NCI-H128 (cell line): ENCODE measurements around the gene EDEM2.
"Not testable (repeated sequence)": the region's sequence is repeated elsewhere in the genome, so short reads cannot be mapped to it uniquely, and the experiment has no call there.

Experiments used
- DNase-seq: peaks from one replicate; lab custom pipeline; 2025; ENCODE audit not compliant: unreplicated experiment; lab: John Stamatoyannopoulos, UW

EDEM2 gene

DNA sequence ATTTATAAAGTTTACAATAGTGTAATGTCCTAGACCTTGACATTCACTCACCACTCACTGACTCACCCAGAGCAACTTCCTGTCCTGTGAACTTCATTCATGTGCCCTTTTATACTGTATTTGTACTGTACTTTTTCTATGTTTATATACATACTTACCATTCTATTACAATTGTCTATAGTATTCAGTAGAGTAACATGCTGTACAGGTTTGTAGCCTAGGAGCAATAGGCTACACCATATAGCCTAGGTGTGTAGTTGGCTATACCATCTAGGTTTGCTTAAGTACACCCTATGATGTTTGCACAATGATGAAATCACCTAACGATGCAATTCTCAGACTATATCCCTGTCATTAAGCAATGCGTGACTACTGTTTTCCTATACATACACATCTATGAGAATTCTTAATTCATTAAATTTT lies 17.5 kb downstream of the EDEM2 start:
- no peak for DNase-seq

- DNase-seq, result no peak
These were observed 21.4 kb downstream of the EDEM2 start for GRCh38 chr20:35125753-35126152.

GRCh38 chr20:35122756-35123405 lies 24.3 kb downstream of the EDEM2 start:
- no peak for DNase-seq

- no peak for DNase-seq
These were observed 25.9 kb downstream of the EDEM2 start for GRCh38 chr20:35121186-35121585.

DNA sequence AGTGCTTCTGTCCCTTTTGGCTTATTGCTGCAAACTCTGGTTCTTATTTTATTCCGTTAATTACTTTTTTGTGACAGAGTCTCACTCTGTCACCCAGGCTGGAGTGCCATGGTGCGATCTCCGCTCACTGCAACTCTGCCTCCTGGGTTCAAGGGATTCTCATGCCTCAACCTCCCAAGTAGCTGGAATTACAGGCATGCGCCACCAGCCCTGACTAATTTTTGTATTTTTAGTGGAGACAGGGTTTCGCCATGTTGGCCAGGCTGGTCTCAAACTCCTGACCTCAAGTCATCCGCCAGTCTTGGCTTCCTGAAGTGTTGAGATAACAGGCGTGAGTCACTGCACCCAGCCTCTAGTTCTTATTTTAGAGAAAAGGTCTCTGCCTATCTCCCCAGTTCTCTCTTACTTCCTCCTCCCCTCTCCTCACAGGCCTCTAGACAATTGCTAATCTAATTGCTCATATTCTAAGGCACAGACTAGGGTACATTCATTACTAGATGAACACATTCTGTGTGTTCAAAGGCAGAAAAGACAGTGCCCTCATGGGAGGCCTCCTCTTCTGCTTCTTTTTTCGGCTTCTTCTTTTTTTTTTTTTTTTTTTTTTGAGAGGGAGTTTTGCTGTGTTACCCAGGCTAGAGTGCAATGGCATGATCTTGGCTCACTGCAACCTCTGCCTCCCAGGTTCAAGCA lies 27.0 kb downstream of the EDEM2 start:
- DNase-seq, result no peak

DNA sequence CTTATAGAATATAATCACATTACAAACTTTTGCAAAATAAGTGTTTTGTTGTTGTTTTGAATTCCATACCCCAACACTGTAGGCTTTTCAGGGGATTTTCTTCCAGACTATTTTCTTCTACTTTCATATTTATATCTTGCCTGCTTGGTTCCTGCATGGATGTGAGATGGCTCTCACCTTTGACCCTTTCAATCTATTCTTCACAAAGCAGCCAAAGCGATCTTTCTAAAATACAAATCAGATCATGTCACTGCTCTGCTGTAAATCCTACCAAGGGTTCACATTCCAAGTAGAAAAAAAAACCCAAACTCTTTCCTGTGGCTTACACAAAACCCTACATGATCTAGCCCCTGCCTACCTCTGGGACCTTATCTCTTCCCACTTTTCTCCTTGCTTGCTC lies 29.5 kb downstream of the EDEM2 start:
- no peak for DNase-seq

DNA sequence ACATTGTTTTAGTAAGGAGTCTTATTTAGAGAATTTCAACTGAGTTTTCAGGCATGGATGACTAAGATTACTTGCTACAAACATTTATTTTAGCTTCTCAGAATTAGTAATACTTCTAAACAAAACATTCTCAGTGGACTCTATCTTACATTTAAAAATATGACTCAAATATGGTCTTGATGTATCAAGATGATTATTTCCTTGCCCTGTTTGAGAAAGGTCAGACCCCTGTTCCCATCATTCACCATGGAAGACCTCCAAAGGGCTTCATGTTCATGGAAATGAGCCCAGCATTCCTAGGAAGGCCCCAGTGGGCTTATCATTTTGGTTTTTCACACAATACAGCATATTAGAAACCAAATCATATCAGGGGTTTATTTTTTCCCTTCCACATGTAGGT lies 29.9 kb downstream of the EDEM2 start:
- no peak for DNase-seq

- DNase-seq, result no peak
These were observed 30.9 kb downstream of the EDEM2 start for GRCh38 chr20:35116258-35116657.

DNA sequence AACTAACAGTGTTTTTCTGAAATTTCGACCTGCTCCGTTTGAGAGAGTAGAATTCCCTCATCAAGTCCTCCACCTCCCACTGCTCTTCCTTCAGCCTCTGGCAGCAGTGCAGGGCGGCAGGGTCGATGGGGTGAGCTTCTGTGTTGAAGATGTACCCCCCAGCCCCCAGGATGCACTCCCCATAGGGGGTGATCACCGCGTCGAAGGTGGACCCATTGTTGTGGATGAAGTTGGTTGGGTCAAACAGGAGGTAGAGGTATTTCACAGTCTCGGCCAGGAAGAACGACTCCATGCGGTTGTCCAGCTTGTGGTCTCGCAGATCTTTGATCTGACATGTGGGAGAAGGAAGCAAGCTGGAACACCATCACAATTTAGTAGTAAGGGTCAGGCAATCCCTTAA lies 31.5 kb downstream of the EDEM2 start:
- no peak for DNase-seq

GRCh38 chr20:35112276-35112675 lies 34.9 kb downstream of the EDEM2 start:
- not testable (repeated sequence) for DNase-seq

DNA sequence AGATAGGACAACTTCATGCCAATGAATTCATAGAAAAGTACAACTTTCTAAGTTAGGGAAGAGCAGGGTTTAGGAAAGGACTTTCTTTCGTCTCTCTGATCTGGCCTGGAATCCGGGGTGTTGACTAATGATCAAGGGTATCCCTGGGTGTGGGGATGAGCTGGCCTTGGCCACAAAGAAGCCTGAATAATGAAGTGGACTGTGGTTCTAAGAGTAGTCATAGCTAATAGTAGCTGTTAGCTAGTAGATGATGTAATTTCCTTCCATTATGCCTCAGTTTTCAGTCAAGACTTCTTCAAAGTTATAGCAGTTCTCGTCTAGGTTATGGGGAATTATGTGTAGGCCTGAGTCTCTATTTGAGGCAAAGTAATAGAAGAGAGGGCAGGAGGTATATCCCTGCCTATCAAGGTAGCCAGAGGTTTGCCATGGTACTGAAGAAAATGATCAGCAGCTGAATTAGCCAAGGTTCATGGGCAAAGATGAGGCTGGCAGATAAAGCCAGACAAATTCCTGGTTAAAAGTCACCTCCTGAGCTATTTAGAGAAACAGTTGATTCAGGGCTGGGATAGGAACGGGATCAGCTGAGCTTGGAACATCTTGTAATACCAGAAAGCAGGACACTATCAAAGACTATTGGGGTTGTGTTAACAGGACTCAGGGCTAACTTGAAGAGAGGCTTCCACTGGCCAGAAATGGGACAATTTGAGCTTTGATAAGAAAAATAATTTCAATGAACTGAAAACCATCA lies 35.8 kb downstream of the EDEM2 start:
- DNase-seq, result no peak

DNA sequence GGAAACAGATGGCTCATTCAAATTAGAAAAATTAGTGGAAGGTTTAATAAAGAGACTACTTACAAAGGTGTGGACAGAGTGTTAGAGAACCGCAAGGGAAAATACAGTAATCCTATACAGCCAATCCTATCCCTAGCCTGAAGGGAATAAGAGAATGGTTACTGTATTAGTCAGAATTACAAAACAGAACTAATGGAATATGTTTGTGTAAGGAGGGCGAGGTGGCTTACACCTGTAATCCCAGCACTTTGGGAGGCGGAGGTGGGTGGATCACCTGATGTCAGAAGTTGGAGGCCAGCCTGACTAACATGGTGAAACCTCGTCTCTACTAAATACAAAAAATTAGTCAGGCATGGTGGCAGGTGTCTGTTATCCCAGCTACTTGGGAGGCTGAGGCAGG lies 38.2 kb downstream of the EDEM2 start:
- DNase-seq, result no peak

DNA sequence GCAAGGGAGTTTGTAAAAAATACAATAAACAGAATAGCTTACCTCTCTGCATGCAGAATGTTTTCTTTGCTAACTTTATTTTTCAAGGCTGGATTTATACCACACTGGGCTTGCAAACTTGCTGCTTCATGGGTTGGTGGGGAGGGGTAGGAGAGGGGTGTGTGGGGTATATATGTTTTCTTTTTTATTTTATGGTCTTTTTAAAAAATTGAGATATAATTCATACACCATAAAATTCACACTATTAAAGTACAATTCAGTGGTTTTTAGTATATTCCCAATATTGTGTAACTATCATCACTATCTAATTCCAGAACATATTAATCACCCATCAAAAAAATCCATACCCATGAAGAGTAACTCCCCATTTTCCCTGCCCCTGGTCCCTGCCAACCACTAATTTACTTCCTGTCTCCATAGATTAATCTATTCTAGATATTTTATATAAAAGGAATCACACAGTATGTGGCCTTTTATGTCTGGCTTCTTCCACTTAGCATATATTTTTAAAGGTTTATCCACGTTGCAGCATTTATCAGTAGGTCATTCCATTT lies 40.2 kb downstream of the EDEM2 start:
- DNase-seq, result no peak

- no peak for DNase-seq
These were observed 42.3 kb downstream of the EDEM2 start for GRCh38 chr20:35104685-35105295.

DNA sequence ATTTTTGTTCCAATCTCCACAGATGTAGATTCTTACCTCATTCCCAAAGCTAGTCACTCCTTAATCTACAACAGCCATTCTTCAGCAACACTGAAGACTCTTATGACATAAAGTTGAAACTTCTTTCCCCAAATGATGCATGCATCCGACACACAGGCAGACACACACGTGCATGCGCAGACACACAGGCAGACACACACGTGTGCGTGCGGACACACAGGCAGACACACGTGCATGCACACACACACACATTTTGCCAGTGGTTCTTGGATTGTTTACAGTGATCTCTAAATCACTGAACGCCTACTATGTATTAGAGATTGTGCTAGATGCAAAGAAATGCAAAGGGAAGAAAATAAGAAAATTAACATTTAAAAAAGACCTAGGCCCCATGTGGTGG lies 45.5 kb downstream of the EDEM2 start:
- DNase-seq, result no peak

- DNase-seq, result no peak
These were observed 53.8 kb downstream of the EDEM2 start for GRCh38 chr20:35093267-35093884.

GRCh38 chr20:35092524-35093266 lies 54.4 kb downstream of the EDEM2 start, which contains the start of gene TRPC4AP:
Gene TRPC4AP, minus strand, starts transcription at chr20:35092807. Its CDS starts 26 bp downstream, at chr20:35092781.
- DNase-seq, result peak; percentile 79

DNA sequence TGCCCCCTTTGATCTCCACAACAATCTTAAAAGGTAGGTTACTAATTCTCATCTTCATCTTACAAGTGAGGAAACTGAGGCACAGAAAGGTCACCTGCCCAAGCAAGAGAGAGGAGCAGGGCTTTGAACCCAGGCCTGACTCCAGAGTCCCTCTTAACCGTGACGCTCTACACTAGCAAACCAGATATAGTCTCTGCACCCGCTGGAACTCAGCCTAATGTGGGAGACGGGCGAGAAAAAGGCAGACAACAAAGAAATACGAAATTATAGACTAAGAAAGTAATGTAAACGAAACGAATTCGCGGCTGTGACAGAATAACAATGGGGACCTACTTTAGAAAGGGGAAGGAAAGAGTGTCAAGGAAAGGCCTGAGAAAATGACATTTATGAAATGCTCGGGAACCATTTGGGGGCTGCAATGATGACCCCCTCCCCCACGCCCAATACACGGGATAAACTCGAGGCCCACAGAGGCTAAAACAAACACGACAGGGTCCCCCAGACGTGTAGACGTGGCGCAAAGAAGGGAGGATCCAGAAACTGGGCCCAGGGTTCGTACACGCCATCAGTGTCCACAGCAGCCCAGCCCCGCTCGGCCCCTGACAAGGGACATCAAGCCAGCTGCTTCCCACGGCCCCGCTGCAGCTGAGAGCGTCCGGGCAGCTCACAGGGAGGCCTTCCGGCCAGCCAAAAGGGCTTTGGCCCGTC lies 55.2 kb downstream of the EDEM2 start:
- DNase-seq, result no peak
